Glutamatergic neuron (in vitro differentiated cells): ENCODE measurements around the gene MAP3K20. TPM values are rescaled to one million over a fixed set of nuclear protein-coding genes. Genes with fewer than 3 reads are reported as not detected.
"Not testable (repeated sequence)": the region's sequence is repeated elsewhere in the genome, so short reads cannot be mapped to it uniquely, and the experiment has no call there.

Experiments used
- DNase-seq: peaks from one replicate; pipeline ENCODE4 v3.0.0; 2022
- H3K27ac Mint-ChIP-seq: one replicate; pipeline ENCODE4 v1.8.0; 2020; ENCODE audit warnings: mild to moderate bottlenecking, mixed read lengths, inconsistent platforms; ENCODE audit not compliant: unreplicated experiment
- H3K27me3 Mint-ChIP-seq: one replicate; pipeline ENCODE4 v1.8.0; 2020; ENCODE audit warnings: mild to moderate bottlenecking, moderate library complexity, mixed read lengths, inconsistent platforms; ENCODE audit not compliant: unreplicated experiment
- H3K36me3 Mint-ChIP-seq: one replicate; pipeline ENCODE4 v1.8.0; 2020; ENCODE audit warnings: mild to moderate bottlenecking, mixed read lengths, inconsistent platforms; ENCODE audit not compliant: unreplicated experiment
- H3K4me1 Mint-ChIP-seq: one replicate; pipeline ENCODE4 v1.8.0; 2020; ENCODE audit warnings: mild to moderate bottlenecking, low read depth, mixed read lengths, inconsistent platforms; ENCODE audit not compliant: unreplicated experiment
- H3K4me3 Mint-ChIP-seq: one replicate; pipeline ENCODE4 v1.8.0; 2020; ENCODE audit warnings: mild to moderate bottlenecking, mixed read lengths, inconsistent platforms; ENCODE audit not compliant: unreplicated experiment
- H3K9me3 Mint-ChIP-seq: one replicate; pipeline ENCODE4 v1.8.0; 2020; ENCODE audit warnings: mild to moderate bottlenecking, moderate library complexity, mixed read lengths, inconsistent platforms; ENCODE audit not compliant: unreplicated experiment
- total RNA-seq: library from RNA; stranded (reverse); fragmentation: NEBNext Ultra II Directional; extraction: Animal tissue kit (Norgen Biotek cat#: 25700); gene quantifications from one replicate; pipeline ENCODE4 v1.2.1, GENCODE V29; 2021; ENCODE audit not compliant: unreplicated experiment
- TF ChIP-seq, protein P1 (sequence below): fragments of 200-600 bp; sonication (generic); IDR thresholded peaks from one replicate; pipeline ENCODE4 v1.5.0; 2021; ENCODE audit not compliant: partially characterized antibody, unreplicated experiment

MAP3K20 gene
- total RNA-seq, 1 donor from 2014 or later: 0.76 TPM

DNA sequence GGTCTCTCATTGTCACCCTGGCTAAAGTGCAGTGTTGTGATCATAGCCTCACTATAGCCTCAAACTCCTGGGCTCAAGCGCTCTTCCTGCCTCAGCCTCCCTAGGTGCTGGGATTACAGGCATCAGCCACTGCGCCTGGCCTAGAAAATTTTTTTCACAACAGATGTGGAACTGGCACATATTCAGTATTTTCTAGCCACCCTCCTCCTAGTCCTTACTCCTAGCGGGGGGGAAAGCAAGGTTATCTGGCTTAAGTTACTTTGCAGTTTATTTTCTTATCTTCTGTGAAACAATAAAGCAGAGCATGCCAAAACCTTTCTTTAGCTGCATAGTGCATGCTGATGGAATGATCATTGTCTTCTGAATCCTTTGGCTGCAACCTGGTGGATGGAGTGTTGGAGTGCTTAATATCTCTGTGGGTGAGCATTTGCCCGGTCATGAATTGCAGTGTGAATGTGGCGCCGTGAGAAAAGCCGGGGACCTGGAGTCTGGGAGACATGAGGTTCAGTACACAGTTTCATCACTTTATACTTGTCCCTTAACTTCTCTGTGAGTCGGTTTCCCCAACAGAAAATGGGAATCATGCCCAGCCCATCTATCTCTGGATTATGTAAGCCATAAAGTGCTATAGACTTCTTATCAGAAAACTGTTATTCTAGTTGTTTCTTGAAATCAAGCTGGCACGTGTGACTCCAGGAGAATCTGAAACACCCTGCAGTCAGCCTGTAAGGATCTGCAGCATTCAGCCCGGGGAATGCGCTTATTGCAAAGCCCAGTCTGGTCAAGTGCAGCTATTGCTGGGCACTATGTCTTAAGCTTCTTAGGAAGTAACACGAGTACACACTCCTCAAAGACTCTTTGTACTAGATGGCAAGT, 38.2 kb upstream of the MAP3K20 start:
- Mint-ChIP-seq H3K9me3 (no peaks in the 10 kb centered on the region), H3K27me3 (no peaks in the 10 kb centered on the region), H3K4me1 (no peaks in the 10 kb centered on the region), H3K4me3 (no peak overlapping the region), H3K36me3 (no peaks in the 10 kb centered on the region), H3K27ac (no peak overlapping the region)
- TF ChIP-seq, protein P1, sequence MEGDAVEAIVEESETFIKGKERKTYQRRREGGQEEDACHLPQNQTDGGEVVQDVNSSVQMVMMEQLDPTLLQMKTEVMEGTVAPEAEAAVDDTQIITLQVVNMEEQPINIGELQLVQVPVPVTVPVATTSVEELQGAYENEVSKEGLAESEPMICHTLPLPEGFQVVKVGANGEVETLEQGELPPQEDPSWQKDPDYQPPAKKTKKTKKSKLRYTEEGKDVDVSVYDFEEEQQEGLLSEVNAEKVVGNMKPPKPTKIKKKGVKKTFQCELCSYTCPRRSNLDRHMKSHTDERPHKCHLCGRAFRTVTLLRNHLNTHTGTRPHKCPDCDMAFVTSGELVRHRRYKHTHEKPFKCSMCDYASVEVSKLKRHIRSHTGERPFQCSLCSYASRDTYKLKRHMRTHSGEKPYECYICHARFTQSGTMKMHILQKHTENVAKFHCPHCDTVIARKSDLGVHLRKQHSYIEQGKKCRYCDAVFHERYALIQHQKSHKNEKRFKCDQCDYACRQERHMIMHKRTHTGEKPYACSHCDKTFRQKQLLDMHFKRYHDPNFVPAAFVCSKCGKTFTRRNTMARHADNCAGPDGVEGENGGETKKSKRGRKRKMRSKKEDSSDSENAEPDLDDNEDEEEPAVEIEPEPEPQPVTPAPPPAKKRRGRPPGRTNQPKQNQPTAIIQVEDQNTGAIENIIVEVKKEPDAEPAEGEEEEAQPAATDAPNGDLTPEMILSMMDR: no peak
- no peak for DNase-seq

DNA sequence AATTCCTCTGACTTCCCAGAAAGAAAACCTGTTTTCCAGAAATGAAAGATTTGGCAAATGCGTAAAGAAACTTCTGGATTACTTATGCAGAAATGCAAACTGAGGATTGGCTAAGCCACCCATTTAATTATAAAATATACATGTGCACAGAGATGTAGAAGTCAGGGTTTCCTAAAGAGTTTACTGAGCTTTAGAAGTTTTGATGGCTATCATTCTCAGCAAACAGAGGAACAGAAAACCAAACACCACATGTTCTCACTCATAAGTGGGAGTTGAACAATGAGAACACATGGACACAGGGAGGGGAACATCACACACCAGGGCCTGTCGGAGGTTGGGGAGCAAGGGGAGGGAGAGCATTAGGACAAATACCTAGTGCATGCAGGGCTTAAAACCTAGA, 37.4 kb upstream of the MAP3K20 start:
- not testable (repeated sequence) for H3K9me3 Mint-ChIP-seq, H3K27me3 Mint-ChIP-seq, H3K27ac Mint-ChIP-seq, DNase-seq, H3K4me3 Mint-ChIP-seq, H3K36me3 Mint-ChIP-seq, H3K4me1 Mint-ChIP-seq

DNA sequence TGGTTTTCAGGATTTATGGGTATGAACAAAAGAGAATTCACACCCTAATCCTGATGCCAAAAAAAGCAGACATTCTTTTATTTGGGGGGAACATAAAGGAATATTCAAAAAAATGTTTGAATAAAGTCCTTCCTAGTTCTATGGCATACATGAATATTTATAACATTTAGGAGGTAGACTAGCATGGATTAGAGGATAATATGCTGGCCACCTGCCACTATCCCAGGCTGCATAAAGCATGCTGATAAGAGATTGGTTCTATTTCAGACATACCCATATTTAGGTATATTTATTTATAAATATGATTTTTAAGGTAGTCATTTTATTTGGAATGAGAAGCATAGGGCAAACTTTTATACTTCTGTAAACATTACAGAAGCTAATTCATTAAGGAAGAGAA, 34.9 kb upstream of the MAP3K20 start:
- TF ChIP-seq, protein P1: no peak
- H3K27me3 Mint-ChIP-seq: no peaks in the 10 kb centered on the region
- H3K36me3 Mint-ChIP-seq: no peaks in the 10 kb centered on the region
- H3K4me1 Mint-ChIP-seq: no peaks in the 10 kb centered on the region
- no peak overlapping the region for H3K4me3 Mint-ChIP-seq
- DNase-seq: no peak
- H3K9me3 Mint-ChIP-seq: no peaks in the 10 kb centered on the region
- H3K27ac Mint-ChIP-seq: no peak overlapping the region

DNA sequence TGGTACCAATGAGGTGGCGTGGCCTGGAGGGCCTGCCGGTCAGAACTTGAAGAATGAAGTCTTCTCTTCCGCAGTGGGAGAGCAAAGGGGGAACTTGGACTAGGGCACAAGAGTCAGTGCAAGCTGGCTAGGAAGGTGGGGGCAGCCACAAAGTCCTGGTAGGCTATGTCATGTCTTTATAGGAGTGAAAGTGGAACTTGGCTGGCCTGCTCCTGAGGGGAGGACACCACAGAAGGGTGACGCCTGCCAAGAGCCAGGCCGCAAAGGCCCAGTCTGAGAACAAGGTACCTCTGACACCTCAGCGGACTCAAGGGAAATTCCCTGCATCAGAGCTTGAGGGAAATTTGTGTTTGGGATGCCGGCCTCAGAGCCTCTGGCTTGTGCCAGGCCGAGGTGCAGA, 32.2 kb upstream of the MAP3K20 start:
- no peaks in the 10 kb centered on the region for H3K27me3 Mint-ChIP-seq
- TF ChIP-seq, protein P1: no peak
- DNase-seq: no peak
- H3K4me1 Mint-ChIP-seq: no peaks in the 10 kb centered on the region
- H3K36me3 Mint-ChIP-seq: no peaks in the 10 kb centered on the region
- H3K4me3 Mint-ChIP-seq: no peak overlapping the region
- H3K9me3 Mint-ChIP-seq: no peaks in the 10 kb centered on the region
- no peak overlapping the region for H3K27ac Mint-ChIP-seq

DNA sequence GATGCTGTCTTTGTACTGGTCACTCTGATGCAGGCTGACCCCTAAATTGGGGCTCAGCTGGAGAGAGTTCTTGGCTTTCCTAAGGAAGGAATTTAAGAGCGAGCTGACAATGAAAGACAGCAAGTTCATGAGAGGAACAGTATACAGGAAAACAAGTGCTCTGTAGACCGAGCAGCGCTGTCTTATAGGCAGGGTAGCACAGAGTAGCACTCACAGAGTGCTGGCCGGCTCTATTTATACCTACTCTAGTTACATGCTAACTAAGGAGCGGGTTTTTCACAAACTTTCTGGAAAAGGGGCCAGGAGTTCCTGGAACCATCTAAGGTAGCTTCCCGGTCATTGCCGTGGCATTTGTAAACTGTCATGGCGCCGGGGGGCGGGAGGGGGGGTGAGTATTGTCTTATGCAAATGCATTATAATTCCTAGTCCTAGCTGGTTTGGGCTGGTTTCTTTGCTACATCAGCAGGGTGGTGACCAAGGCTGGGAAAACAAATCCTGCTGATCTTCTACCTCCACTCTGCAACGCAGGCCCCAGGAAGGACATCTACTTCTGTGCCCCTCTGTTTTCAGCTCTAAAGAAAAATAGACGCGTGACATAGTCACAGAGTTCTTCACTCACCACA, 31.6 kb upstream of the MAP3K20 start:
- no peak for DNase-seq
- H3K27ac Mint-ChIP-seq: no peak overlapping the region
- no peaks in the 10 kb centered on the region for H3K27me3 Mint-ChIP-seq
- no peaks in the 10 kb centered on the region for H3K4me1 Mint-ChIP-seq
- TF ChIP-seq, protein P1: no peak
- no peak overlapping the region for H3K4me3 Mint-ChIP-seq
- no peaks in the 10 kb centered on the region for H3K36me3 Mint-ChIP-seq
- no peaks in the 10 kb centered on the region for H3K9me3 Mint-ChIP-seq
